Heart right ventricle (tissue), 16 donors: Measurements from ENCODE around the gene RAI14. TPM values are rescaled to one million over a fixed set of nuclear protein-coding genes. Genes with fewer than 3 reads are reported as not detected.

Source experiments
- ATAC-seq, 8 donors: fragments of 200-7000 bp; cut with Tn5 transposase; one replicate each; pipeline ENCODE4 v1.9.1; 2020; ENCODE audit warnings: mild to moderate bottlenecking in 8 of 8, moderate library complexity in 8 of 8, moderate number of reproducible peaks in 1 of 8
- DNase-seq, 2 donors: peaks; one replicate each; pipeline ENCODE4 v3.0.0-alpha.2; 2020
- H3K27ac ChIP-seq, 10 donors: fragments of 200-600 bp; sonication (generic) in 2 of 10; one replicate each; pipeline versions ENCODE4 v1.5.0 to v1.8.0; 2020 to 2022; ENCODE audit warnings: mild to moderate bottlenecking in 3 of 10
- H3K27me3 ChIP-seq, 7 donors: fragments of 200-600 bp; one replicate each; pipeline ENCODE4 v1.8.0; 2021 to 2022; ENCODE audit warnings: mild to moderate bottlenecking in 2 of 7
- H3K36me3 ChIP-seq, 9 donors: fragments of 200-600 bp; sonication (generic) in 1 of 9; one replicate each; pipeline versions ENCODE4 v1.5.0 to v1.8.0; 2020 to 2022; ENCODE audit warnings: mild to moderate bottlenecking in 2 of 9
- H3K4me1 ChIP-seq, 9 donors: fragments of 200-600 bp; sonication (generic) in 1 of 9; one replicate each; pipeline versions ENCODE4 v1.5.0 to v1.8.0; 2020 to 2022; ENCODE audit warnings: mild to moderate bottlenecking in 4 of 9
- H3K4me3 ChIP-seq, 10 donors: fragments of 200-600 bp; sonication (generic) in 2 of 10; one replicate each; pipeline versions ENCODE4 v1.5.0 to v1.8.0; 2020 to 2022; ENCODE audit warnings: mild to moderate bottlenecking in 7 of 10, moderate library complexity in 2 of 10
- H3K9me3 ChIP-seq, 11 donors: fragments of 200-600 bp in 10 of 11; sonication (generic) in 2 of 11; one replicate each; pipeline versions ENCODE4 v1.5.0 to v1.8.0; 2013 to 2022; ENCODE audit warnings: mild to moderate bottlenecking in 2 of 11, control low read depth in 1 of 11, moderate library complexity in 1 of 11
- CTCF ChIP-seq, 9 donors: fragments of 200-600 bp; sonication (generic) in 2 of 9; IDR thresholded peaks; one replicate each; pipeline versions ENCODE4 v1.5.0 to v1.8.0; 2021 to 2022; ENCODE audit warnings: antibody characterized with exemption in 9 of 9, mild to moderate bottlenecking in 5 of 9, moderate library complexity in 1 of 9
- WGBS, 2 donors: extraction: QIAGEN DNeasy Blood & Tissue Kit; methylation state at CpG; one replicate each; pipeline ENCODE4 v1.1.7; 2013; ENCODE audit warnings: inconsistent platforms in 1 of 2; 5-methylcytosine and 5-hydroxymethylcytosine counted together
- intact Hi-C, 10 donors: fragments of 100-400 bp; cut with DNase I; formaldehyde crosslinking; loops; one replicate each; pipeline versions ENCODE4 v1.11.1 to v1.14.2; 2022
- polyA plus RNA-seq, 2 donors: library from polyadenylated mRNA; stranded (reverse); fragments of 200-250 nt; gene quantifications; one replicate each; pipeline ENCODE4 v1.2.3, GENCODE V29; 2013
- total RNA-seq, 10 donors: library from RNA; stranded (reverse); fragmentation: NEBNext Ultra II Directional in 3 of 10; extraction: Animal tissue kit (Norgen Biotek cat#: 25700) in 3 of 10; gene quantifications; one replicate each; pipeline versions ENCODE4 v1.2.1 to v1.2.4, GENCODE V29; 2021 to 2023
- donor health status: Arrhythmogenic right ventricular cardiomyopathy.
- donor health status: ischemic (EF 13 %, LVEDD 7.1; RV severe dilation, severe dysfunction).
- donor health status: healthy with polysubstance abuse.
- donor health status: DM: no; HTN: yes; CAD: no.
- donor health status: DM: no; HTN: no; CAD: no.
- donor health status: ischemic (EF 25% LVEDD 6.9; RV normal size, moderate dysfunction).
- donor health status: ischemic (EF 25% LVEDD 5.7; RV mildly dilated, moderate dysfunction).
- donor health status: healthy.
- donor health status: DM: yes; HTN: yes; CAD: no.
- donor health status: Ischemic cardiomyopathy.
- donor health status: ischemic (EF 35%, LVEDD 5.7; RV mildly dilated, moderate dysfunction).
- donor health status: nonischemic (EF 11% LVEDD 7.7; RV severe dilation, severe dysfunction).
- donor health status: DM: yes; HTN: yes; CAD: no.
- donor health status: PGD.
- donor health status: ischemic (EF 29% LVEDD 5.4; RV normal size, mild dysfunction).
- donor health status: nonischemic (EF 23%, LVEDD 6.1; RV moderate dilation, normal function).

The RAI14 gene
- total and polyA plus RNA-seq, 12 donors = 3.3 to 25.5 (median 9.3) TPM

- H3K27me3 ChIP-seq = no peaks in the 10 kb centered on the region
- H3K4me1 ChIP-seq = peaks cover 0 to 30% (median 18%) of the 10 kb centered on the region in 9 donors
- intact Hi-C loops = no loop called here
- no peak overlapping the region for H3K27ac ChIP-seq
- no peaks in the 10 kb centered on the region for H3K36me3 ChIP-seq
- no peak for TF ChIP-seq CTCF (IDR thresholded peaks at IDR 0.05)
- no peak for DNase-seq
- 94 to 95% methylated on average over 3 of the region's 3 CpGs for WGBS, 2 donors
- no peaks in the 10 kb centered on the region for H3K9me3 ChIP-seq
- no peak overlapping the region for H3K4me3 ChIP-seq
- ATAC-seq = no peak
Measured at GRCh38 chr5:34675857-34676256, 19.7 kb downstream of the RAI14 start.

GRCh38 chr5:34676416-34676815, 20.3 kb downstream of the RAI14 start:
- Histone ChIP-seq H3K4me1 (peaks cover 0 to 30% (median 18%) of the 10 kb centered on the region in 9 donors), H3K27ac (no peak overlapping the region), H3K4me3 (no peak overlapping the region), H3K36me3 (no peaks in the 10 kb centered on the region), H3K9me3 (no peaks in the 10 kb centered on the region), H3K27me3 (no peaks in the 10 kb centered on the region)
- TF ChIP-seq CTCF (IDR thresholded peaks at IDR 0.05) = no peak
- ATAC-seq = no peak
- intact Hi-C loops = no loop called here
- DNase-seq = no peak
- 60 to 68% methylated on average over 4 of the region's 4 CpGs for WGBS, 2 donors

DNA sequence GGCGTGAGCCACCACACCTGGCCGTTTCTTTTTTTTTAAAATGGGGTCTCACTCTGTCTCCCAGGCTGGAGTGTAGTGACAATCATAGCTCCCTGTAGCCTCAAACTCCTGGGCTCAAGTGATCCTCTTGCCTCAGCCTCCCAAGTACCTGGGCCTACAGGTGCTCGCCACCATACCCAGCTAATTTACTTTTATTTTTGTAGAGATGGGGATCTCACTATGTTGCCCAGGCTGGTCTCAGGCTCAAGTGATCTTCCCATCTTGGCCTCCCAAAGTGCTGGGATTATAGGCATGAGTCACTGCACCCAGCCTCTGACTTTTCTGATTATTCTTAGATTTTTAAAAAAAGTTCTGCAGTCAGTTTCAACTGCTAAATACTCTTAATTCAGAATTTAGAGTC, 21.3 kb downstream of the RAI14 start:
- H3K27me3 ChIP-seq = no peaks in the 10 kb centered on the region
- no peaks in the 10 kb centered on the region for H3K36me3 ChIP-seq
- DNase-seq (no peak), ATAC-seq (no peak)
- no peak for TF ChIP-seq CTCF (IDR thresholded peaks at IDR 0.05)
- peaks cover 0 to 28% (median 21%) of the 10 kb centered on the region in 9 donors for H3K4me1 ChIP-seq
- 96 to 98% methylated on average over 3 of the region's 3 CpGs for WGBS, 2 donors
- H3K9me3 ChIP-seq = no peaks in the 10 kb centered on the region
- H3K4me3 ChIP-seq = no peak overlapping the region
- H3K27ac ChIP-seq = no peak overlapping the region
- intact Hi-C loops = no loop called here

GRCh38 chr5:34680896-34681295, 24.8 kb downstream of the RAI14 start:
- peaks cover 0 to 35% (median 13%) of the 10 kb centered on the region in 9 donors for H3K4me1 ChIP-seq
- ATAC-seq (no peak), DNase-seq (no peak)
- no peak for TF ChIP-seq CTCF (IDR thresholded peaks at IDR 0.05)
- 72 to 75% methylated on average over 2 of the region's 2 CpGs for WGBS, 2 donors
- no peak overlapping the region for H3K27ac ChIP-seq
- H3K9me3 ChIP-seq = no peaks in the 10 kb centered on the region
- H3K4me3 ChIP-seq = no peak overlapping the region
- intact Hi-C loops = no loop called here
- H3K27me3 ChIP-seq = no peaks in the 10 kb centered on the region
- H3K36me3 ChIP-seq = no peaks in the 10 kb centered on the region
